Epidermal melanocyte (primary cell): ENCODE measurements around the gene GPX8.

ENCODE experiments used
- DNase-seq: peaks from one replicate; pipeline ENCODE4 v3.0.0; 2011; ENCODE audit warnings: low spot score; ENCODE audit not compliant: insufficient read length

GPX8 gene, protein sequence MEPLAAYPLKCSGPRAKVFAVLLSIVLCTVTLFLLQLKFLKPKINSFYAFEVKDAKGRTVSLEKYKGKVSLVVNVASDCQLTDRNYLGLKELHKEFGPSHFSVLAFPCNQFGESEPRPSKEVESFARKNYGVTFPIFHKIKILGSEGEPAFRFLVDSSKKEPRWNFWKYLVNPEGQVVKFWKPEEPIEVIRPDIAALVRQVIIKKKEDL

DNA sequence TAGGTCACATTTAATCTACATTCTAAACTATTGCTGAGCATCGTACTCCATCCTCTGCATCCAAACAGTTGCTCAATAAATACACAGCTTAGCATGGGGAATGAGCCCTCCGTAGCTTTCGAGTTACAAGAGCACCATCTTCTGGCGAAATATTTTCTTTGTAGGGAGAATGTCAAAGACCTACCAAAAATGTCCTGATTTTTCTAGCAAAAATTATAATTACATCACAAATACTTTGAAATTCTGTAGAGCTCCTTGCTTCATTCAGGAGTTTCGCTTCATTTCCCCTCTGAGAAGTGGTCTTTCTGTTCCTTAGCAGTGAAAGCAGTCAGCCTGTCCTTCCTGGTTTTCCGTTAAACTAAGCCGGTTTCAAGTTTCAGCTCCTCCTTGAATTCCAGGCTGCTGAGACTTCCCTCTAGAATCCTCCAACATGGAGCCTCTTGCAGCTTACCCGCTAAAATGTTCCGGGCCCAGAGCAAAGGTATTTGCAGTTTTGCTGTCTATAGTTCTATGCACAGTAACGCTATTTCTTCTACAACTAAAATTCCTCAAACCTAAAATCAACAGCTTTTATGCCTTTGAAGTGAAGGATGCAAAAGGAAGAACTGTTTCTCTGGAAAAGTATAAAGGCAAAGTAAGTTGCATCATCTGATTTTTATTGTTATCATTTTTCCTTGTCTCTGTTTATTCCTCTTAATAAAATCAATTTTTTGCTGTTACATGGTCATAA lies at the start of gene GPX8:
TSS of gene GPX8 (plus strand) at position 409 of the 730 bp plus-strand sequence. CDS start at position 431, 22 bp downstream.
- peak; percentile 34 for DNase-seq

DNA sequence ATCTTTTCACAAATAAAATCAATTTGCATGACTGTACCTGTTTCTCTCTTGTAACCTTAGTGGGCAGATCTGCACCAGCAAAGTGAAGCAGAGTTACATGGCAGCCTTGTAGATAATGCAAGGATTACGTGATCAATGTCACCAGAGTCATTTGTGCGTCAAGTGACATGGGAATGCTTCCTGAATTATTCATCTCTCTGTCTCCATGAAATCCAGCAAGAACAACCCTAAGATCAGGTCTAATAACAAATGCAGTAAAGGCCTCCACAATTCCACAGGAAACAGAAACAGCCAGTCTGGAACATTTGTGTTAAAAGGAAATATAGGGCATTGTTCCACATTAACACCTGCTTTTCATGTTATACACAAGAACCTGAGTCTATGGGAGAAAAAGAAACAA lies 49.8 kb upstream of the GPX8 start:
- DNase-seq = no peak

DNA sequence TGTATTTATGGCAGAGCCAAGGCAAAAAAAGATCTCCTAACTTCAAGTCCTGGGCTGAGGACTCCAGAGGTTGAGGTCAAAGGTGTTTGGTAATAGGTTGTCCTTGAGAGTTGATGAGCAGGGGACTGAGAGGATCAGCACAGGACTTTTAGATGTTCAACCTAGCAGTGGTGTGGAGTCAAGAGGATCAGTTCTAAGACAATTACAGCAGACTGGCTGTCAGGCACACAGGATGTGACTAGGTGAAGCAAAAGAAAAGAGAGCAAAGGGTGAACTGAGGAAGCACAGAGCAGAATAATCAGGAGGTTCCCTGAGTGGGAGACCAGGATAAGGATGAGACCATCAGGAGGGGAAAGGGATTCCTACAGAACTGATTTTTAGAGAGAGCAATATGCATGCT lies 46.6 kb upstream of the GPX8 start:
- no peak for DNase-seq

DNA sequence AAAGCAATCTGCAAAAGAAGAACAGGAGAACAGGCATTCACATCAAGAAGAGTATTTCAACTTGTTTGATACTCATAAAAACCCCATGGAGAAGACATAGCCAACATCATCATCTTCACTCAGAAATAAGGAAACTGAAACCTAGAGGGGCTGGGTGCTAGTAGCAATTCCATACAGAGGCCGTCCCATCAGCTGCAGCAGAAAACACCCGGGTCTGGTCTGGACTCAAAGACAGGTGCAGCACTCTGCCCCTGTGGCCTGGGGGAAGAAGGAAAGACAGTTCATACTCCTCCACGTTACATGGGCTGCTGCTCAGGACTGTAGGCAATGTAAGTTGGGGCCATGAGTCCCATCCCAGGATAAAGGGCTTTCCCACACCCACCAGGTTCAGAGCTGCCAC lies 45.9 kb upstream of the GPX8 start:
- DNase-seq = no peak

DNA sequence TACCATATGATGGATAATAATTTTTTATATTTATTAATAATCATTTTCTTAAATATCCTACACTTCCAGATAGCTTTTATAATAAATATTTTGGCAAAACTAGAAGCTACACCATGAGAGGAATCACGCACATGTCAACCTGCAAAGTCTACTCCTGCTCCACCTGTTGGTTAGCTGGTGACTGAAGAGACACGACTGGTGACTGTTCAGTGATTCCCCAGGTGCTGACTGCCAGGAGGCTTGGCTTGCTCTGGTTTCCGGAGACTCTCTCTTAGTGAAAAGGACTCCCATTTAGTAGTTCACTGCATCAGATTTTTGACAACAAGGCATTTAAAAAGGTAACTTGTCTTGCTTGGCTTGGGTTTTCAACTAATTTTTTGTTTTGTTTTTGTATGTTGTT lies 36.6 kb upstream of the GPX8 start:
- no peak for DNase-seq

DNA sequence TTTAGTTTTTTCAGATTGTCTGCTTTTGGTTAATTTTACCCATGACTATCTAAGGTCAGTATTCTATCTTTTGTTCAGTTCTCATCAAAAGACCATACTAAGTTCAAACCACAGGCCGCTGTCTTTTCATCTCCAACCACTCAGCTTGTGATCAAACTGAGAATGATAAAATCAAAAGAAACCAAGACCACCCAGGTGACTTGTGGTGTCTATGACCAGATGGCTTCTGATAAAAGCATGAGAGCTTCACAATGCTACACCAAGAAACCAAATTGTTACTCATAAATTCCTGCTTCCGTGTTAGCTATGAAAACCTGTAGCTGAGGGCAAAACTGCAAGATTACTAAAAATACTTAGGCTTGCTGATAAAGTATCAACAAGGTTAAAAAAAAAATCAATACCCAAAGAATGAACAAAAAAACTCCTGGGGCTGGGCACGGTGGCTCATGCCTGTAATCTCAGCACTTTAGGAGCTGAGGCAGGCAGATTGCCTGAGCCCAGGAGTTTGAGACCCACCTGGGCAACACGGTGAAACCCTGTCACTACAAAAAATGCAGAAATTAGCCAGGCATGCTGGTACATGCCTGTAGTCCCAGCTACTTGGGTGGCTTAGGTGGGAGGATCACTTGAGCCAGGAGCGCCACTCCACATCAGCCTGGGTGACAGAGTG lies 25.8 kb upstream of the GPX8 start:
- DNase-seq = no peak

DNA sequence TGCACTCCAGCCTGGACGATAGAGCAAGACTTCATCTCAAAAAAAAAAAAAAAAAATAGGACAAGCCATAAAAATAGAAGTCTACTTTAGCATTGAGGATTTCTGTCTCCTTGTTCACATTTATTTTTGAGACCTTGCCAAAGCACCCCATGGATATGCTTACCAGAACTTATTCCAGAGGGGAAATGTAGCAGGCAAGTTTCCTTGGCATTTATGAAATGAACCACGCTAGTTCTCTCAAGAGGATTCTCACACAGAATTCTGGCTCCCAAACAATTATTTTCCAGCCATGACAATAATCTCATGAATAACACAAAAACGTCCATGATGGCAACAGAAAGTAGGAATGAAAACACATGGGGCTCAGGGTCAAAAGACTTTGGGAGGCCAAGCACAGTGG lies 23.4 kb upstream of the GPX8 start:
- DNase-seq = no peak

DNA sequence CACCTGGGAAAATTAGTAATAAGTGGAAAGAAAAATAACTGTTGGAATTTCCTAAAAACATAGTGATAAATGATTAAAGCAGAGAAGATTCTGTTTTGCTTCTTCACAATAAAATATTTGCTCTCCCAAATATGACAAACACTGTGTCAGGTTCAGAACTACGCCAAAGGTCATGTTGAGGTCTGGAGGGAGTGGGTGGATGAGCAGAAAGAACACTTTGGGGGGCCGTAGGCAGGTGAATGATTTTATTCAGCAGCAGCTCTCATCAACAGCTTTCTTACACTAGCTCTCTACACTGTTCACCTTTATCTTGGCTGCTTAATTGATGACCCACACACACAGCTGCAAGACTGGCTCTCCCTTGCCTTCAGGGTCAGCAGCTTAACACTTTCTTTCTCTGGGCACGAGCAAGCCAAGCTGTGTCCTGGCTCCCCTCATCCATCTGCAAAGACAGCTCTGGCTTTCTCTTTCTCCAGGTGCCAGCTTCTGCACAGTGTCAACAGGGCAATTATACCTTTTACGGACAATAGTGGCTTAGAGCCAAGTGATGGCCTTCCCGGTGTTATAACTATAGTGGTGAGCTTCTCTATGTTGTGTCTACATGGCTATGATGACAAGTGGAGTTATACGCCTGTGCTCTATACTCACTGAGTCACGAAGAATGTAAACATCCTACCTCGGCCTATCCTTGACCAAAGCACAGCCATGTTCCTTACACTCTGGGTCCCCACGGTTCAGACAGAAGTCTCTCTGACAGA lies 18.9 kb upstream of the GPX8 start:
- no peak for DNase-seq

DNA sequence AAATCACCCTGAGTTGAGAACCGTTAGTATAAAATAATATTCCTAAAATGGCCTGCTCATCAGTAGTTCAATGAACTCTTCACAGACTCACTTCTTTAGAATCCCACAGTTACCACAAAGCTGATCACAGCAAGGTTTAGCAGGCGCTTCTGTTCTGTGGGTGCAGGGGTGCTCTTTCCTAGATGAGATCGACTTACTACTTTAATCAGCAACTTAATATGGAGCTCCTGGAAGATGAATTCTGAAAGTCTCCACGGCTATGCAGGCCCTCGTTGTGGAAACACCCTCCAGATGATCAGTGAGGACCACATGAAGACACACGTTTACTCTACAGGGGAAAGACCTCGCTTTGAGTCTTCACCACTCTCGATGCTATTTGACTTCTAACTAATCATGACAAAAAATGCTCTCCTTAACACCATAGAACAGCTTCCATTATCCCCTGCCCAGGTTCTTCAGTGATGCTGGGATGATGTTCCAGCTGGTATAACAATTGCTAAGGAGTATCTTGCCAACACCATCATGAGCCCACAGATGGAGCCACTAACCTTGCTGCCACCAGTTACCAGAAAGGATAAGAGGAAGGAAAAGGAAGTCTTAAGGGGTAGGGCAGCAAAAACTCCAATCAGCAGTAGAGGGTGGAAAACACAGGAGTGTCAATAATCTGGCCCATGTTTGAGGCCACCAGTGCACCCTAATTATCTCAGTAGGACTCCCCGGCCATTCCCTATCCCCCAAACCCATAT lies 17.9 kb upstream of the GPX8 start:
- DNase-seq = no peak

DNA sequence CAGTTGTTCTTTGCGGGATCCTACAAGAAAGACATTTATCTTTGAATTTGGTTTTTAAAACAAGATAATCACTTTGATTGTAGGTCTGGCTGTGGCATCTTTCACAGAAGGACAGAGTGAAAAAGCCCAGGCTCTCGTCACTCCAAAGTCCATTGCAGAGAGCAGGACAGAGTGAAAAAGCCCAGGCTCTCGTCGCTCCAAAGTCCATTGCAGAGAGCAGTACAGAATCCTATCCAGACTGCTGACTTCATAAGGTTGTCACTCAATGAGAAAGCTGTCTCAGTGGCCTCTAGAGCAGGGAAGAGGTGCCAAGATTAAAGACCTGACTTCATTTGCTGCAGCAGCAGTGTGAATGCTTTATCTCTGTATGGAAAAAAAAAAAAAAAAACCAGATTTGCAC lies 16.3 kb upstream of the GPX8 start:
- no peak for DNase-seq

DNA sequence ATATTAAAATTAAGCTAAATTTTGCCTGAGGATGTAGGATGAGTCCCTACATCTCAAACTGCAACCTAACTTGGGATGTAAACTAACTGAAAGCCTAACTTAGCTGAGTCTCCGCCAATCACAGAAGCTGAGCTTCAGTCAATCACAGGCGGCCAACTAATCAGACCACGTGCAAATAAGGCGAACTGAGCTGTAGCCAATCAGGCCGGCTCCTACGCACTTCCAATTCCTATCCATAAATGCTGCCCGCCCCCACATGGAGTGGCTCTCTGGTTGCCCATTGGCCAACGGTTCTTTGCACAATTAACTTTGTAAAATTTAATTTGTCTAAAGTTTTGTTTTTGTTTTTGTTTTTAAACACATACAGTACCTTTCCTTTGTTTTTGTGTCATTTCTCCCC lies 13.9 kb upstream of the GPX8 start:
- no peak for DNase-seq

DNA sequence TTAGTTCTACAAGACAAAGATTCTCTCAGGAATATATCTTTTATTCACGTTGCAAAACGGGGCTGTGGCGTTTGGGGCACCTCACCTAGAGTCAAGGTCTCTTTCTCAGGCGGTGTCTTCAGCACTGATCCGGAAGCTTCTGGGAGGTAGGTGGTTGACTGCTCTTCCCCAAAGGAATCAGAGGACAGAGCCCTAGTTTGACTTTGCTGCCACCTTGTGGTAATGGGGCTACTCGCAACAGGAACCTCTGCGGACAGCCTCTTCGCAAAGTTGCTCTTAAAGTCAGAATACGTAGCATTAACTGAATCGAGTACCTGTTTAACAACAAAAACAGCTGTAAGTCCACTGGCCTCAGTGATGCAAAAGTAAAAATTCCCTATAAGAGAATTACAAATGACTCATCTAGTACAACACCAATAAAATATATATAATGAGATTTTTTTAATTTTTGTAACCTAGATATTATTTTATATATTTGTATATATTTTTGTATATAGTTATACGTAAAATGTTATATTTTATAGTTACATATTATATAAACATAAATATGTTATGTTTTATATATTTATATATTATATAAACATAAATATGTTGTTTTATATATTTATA lies 13.3 kb upstream of the GPX8 start:
- peak; percentile 44 for DNase-seq

DNA sequence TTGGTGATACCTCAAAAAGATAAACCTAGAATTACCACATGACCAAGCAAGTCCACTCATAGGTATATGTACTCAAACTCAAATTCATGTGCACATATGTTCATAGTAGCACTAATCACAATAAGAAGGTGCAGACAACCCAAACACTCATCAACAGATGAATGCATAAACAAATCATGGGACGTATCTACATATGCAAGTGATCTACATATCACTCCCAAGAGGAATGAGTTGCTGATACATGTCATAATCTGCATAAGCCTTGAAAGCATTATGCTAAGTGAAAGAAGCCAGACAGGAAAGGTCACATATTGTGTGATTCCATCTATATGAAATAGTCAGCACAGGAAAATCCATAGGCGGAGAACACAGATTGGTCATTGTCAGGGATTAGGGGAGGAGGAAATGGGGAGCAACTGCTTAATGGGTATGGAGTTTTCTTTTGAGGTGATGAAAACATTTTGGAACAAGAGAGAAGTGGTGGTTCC lies 10.6 kb upstream of the GPX8 start:
- no peak for DNase-seq

DNA sequence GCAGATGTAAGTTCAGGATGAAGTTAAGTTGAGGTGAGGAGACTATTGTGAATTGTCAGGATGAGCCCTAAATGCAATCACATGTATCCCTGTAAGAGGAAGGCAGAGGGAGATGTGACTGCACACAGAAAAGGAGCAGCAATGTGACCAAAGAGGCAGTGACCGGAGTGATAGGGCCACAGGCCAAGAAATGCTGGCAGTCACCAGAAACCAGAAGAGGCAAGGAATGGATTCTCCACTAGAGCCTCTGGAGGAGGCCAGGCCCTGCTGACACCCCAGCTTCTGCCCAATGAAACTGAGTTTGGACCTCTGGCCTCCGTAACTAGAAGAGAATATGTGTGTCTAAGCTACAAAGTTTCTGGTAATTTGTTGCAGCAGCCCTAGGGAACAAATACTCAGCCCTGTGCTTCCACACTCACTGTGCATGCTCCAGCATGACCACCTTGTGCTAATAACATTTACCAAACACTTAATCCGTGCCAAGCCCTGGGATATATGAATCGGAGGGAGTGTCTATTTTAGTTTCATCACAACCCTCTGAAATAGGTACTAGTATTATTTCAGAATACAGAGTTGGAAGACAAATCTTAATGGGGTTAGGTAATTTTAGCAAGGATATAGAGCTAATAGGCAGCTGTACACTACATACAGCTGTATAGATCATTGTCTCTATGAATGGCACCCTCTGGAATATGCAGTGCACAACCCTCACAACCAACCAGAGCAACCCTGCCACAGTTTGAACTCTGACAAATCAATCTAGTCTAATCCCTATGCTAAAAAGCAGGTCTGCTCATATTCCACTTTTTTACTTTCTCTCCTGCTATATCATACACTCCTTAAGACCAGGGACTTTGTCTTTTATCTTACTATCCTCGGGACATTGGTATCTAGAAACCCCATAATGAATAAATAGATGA lies 7.8 kb upstream of the GPX8 start:
- no peak for DNase-seq

DNA sequence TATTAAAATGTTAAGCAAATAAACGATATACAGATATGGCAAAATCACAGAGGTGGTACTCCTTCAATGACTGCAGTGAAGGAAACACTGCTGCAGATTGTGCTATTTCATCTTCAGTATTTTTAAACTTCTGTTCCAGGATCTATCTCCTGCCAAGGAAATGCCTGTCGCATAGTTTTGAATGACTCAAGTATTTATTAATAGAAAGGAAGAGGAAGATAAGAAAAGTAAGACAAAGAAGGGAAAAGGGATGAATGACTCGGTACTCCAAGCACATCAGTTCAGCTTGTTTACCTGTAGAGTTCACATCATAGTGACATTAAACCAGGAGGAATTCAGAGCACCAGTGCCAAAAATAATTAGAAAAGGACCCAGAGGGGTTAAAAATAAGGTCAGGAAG lies 5.1 kb upstream of the GPX8 start:
- DNase-seq = no peak

DNA sequence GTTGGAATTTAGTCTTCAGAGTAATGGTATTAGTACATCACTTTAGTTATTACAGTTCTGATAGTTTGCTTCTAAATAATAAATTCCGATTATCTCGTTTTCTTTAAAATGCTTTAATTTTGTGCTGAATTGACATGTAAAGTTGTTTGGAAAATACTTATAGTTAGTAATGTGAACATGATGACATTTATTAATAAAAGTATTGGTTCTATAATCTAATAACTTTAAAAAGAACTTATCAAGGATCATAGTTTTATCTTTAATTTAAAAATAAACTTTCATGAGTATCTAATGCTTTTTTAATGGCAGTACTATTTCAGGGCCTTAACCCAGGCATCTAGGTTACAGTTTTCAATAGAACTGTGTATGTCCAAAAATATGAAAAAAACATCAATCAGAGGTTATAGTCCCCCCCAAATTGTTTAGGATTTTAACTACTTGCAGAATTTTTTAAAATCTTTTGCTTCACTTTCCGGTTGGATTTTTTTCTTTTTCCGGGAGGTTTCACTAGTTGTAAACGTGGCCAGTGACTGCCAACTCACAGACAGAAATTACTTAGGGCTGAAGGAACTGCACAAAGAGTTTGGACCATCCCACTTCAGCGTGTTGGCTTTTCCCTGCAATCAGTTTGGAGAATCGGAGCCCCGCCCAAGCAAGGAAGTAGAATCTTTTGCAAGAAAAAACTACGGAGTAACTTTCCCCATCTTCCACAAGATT lies 680 bp downstream of the GPX8 start:
- peak; percentile 86 for DNase-seq

DNA sequence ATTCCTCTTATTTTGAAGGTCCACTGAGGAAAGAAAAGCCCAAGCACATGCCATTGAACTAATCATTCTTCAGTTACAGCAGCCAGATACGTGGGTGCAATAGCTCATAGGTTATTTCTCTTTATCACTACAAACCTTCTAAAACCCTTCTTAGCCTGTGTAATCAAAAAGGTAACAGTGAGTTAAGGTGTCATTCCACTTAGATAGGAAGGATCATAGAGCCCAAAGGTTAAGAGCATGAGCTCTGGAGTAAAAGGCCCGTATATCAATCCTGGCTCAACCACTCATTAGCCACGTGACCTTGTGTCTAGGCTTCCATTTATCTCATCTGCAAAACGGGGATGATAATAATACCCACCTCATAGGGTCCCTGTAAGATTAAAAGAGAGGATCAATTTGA lies 2.7 kb downstream of the GPX8 start:
- DNase-seq = no peak

DNA sequence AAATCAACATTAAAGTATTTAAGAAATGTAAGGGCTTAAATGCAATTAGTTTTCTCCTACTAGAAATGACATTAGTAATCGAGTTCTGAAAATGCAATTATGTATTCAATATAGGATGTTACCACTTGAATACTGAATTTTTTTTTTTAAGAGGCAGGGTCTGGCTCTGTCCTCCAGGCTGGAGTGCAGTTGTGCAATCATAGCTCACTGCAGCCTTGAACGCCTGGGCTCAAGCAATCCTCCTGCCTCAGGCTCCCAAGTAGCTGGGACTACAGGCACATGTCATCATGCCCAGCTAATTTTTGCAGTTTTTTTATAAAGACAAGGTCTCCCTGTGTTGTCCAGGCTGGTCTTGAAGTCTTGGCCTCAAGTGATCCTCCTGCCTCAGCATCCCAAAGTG lies 11.5 kb downstream of the GPX8 start:
- DNase-seq = no peak
